Mucosa of gallbladder (tissue), 1 donor: ENCODE data around the gene MYO7B. TPM values are rescaled to one million over a fixed set of nuclear protein-coding genes. Genes with fewer than 3 reads are reported as not detected.

Experiments used
- DNase-seq: peaks from one replicate; pipeline ENCODE4 v3.0.0-alpha.2; 2020; ENCODE audit warnings: low spot score
- total RNA-seq: library from RNA; stranded (reverse); gene quantifications from one replicate; pipeline ENCODE4 v1.2.1, GENCODE V29; 2021
- donor health status: DM: no; HTN: no; CAD: no.

Gene MYO7B
- total RNA-seq, 1 donor from 2014 or later = 125 TPM

GRCh38 chr2:127609031-127609751 lies 73.7 kb downstream of the MYO7B start:
- no peak for DNase-seq

GRCh38 chr2:127609818-127610217 lies 74.3 kb downstream of the MYO7B start:
- no peak for DNase-seq

- no peak for DNase-seq
These were observed 75.1 kb downstream of the MYO7B start for GRCh38 chr2:127610561-127610960.

- DNase-seq = no peak
These were observed 75.8 kb downstream of the MYO7B start for GRCh38 chr2:127611076-127611925.

DNA sequence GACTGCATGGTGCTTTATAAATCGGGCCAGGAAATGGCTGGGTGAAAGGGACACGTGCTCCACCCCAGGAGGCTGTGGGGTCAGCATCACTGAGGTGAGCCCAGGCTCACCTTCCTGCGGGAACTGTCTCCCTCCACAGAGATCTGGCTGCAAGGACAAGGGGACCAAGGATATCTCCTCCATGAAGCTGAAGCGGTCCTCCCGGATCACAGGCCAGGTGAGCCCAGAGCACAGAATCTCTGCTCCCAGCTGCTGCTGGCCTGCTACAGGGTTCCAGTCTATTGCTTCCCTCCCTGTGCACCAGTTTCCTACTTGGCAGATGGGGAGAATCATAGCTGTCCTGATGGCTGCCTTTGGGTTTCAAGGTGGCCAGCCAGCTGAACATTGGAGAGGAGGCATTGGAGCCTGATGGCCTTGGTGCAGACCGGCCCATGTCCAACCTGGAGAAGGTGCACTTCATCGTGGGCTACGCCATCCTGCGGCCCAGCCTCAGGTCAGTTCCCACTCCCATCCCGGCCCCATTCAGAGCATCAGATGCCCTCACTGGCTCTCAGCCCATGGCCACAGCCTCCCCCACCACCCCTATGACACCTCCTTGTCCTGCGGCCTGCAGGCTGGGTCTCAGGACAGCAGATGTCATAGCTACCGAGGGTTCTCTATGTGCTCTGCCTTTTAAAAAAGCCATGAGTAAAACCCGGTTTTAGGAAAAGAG lies 76.8 kb downstream of the MYO7B start:
- no peak for DNase-seq

DNA sequence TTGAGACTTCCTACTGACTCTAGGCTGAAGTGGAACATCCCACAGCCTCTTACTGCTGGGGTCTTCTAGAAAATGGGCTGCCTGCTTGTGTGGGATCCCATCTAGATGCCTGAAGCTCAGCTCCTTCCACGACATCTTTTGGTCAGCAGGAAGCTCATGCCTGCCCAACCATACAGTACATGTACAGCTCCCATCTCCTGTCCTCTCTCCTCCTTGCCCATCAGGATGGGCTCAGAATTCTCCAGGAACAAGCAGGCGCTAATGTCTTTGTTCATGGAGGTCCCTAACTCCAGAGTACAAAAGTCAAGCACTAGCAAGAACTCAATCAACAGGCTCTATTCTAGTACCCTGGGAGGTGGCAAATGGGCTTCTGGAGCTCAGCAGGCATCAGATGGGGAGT lies 78.8 kb downstream of the MYO7B start:
- DNase-seq = no peak

GRCh38 chr2:127614731-127615130 lies 79.2 kb downstream of the MYO7B start:
- DNase-seq = no peak

DNA sequence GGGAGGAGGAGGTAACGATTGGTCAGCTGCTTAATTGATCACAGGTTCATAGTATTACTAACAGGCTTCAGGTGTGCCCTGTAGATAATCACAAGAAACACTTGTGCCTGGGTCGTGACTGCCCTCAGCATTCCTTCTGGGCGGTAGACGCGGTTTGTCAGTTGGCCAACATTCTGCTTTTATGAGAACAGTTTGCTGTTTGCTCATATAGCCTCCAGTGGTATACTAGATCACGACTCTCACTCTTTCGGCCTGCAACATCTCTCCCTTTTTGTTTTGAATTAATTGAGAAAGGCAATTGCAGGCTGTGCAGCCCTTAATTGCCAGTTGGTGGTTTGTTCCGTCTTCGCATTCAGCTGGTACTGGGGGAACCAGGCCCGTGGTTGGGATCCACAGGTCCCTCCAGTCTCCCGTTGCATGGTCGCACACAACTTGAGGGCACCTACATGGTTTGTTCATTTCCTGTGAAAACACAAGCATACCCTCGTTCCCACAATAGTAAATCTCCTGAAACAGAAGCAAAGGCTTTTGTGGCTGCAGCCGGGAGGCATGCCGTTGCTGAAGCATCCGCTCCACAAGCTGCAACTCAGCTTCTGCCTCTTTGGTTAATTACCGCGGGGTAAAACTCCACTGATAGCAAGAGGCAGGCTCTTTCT lies 80.2 kb downstream of the MYO7B start:
- DNase-seq = no peak

DNA sequence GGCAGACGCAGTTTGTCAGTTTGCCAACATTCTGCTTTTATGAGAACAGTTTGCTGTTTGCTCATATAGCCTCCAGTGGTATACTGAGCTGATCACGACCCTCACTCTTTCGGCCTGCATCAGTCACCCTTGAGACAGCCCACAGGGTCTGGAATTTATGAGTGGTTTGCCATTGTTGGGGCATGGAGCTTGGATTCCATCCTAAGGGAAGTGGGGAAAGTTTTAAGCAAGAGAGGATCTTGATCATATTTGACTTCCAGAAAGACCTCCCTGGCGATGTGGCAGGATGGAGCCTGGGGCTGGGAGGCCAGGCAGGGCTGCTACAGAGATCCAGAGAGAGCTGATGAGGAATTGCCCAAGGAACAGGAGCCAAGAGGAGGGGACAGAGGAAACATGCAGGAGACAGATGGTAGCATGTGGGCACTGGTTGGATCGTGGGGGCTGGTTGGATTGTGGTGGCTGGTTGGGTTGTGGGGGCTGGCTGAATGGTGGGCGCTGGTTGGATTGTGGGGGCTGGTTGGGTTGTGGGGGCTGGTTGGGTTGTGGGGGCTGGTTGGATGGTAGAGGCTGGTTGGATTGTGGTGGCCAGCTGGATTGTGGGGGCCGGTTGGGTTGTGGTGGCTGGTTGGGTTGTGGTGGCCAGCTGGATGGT lies 83.2 kb downstream of the MYO7B start:
- no peak for DNase-seq

DNA sequence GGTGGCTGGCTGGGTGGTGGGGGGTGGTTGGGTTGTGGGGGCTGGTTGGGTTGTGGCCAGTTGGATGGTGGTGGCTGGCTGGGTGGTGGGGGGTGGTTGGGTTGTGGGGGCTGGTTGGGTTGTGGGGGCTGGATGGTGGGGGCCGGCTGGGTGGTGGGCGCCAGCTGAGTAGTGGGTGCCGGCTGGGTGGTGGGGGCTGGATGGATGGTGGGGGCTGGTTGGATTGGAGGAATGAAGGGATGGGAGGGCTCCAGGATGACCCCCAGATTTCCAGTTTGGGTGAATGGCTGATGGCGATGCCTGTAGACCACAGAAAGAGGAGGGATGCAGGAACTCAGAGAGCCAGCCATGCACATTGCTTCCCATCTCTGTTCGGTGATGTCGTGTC lies 83.7 kb downstream of the MYO7B start:
- DNase-seq = no peak

GRCh38 chr2:127619877-127620705 lies 84.6 kb downstream of the MYO7B start:
- DNase-seq = no peak

- no peak for DNase-seq
These were observed 85.4 kb downstream of the MYO7B start for GRCh38 chr2:127620866-127621265.

DNA sequence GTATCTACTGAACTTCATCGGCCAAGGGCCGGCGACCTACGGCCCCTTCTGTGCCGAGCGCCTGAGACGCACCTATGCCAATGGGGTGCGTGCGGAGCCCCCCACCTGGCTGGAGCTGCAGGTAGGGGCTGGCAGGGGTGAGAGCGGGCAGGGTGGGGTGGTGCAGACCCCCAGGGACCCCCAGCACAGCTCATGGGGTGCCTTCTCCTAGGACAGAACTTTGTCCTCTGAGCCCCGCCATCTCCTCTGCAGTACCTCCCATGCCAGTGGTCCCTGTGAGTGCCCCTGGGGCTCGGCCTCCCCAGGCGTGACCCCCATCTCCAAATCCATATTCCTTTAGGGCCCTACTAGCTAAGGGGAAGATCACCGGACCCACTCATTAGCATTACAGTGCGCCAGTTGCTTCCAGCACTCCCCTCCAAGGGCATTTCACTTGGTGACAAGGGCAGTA lies 86.5 kb downstream of the MYO7B start:
- DNase-seq = no peak

DNA sequence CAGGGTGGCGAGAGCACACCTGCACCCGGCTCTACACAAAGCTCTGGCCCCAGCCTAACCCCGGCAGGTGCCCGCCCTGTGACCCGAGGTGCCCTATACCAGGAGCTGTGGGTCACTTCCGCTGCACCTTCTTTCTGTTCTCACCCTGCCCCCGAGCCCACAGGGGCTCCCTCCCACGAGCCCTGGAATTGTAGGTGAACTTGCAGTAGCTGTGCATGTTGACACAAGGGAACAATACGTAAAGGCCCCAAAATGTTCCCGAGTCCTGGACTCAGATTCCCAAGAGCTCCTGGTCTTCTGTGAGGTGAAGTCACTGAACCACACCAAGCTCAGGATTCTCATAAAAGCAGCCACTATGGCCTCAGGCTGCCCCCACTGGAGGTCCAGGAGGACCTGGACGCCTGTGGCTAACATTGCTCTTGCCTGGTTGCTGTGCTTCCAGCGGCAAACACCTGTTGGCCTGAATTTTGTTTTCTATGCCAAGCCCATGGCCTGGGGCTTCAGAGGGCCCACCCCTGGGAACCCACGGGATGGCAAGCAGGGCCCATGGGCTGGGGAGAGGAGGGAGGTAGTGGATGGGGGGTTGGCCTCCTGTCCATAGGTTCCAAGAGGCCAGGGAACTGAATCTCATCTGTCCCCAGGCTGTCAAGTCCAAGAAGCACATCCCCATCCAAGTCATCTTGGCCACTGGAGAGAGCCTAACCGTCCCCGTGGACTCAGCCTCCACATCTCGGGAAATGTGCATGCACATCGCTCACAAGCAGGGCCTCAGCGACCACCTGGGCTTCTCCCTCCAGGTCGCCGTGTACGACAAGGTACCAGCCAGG lies 87.3 kb downstream of the MYO7B start:
- DNase-seq = no peak

DNA sequence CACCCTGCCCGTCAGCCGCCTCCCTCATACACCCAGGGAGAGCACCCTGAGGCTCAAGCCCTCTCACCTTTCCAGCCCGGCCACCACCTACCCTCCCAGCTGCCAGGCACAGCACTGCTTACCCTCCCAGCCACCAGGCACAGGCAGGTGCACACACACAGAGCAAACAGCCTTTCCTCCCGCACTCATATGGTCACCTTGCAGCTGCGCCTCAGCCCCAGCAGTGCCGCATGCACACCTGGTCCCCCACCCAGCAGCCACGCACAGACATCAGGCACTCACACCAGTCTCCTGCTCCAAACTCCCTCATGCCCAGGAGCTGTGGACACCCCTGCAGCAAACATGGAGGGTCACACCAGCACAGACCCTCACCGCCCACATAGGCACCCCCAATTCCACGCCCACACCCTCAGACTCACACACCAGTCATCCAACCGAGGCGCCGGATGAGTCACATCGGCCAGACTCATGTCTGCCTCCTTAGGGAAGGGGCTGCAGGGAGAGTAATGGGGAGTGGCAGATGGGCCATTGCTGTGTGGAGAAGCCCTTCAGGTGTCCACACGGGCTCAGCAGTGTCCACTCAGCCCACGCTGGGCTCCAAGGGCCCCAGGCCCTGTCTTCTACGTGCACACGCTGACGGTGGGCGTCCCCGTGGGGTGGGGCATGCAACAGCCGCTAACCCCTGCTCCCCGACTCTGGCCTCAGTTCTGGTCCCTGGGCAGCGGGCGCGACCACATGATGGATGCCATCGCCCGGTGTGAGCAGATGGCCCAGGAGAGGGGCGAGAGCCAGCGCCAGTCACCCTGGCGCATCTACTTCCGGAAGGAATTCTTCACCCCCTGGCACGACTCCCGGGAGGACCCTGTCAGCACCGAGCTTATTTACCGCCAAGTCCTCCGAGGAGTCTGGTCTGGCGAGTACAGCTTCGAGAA lies 88.2 kb downstream of the MYO7B start:
- no peak for DNase-seq

DNA sequence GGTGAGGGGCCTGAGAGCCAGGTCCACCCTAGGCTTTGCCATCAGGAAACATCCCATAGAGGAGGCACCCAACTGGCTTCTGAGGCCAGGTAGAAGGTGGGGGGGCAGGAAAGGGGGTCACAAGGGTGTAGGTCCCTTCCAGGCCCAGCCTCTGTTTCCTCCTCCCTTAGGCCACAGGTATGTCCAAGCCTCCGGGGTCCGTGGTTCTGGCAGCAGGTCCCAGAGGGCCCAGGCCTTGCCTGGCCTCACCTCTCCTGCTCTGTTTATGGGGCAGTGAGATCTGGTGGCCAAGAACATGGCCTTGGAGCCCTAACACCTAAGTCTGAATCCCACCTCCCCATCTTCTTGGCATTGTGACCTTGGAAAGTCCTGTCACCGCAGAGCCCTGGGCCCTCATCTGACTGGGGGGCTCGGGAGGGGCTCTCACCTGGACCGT lies 88.9 kb downstream of the MYO7B start:
- DNase-seq = no peak

DNA sequence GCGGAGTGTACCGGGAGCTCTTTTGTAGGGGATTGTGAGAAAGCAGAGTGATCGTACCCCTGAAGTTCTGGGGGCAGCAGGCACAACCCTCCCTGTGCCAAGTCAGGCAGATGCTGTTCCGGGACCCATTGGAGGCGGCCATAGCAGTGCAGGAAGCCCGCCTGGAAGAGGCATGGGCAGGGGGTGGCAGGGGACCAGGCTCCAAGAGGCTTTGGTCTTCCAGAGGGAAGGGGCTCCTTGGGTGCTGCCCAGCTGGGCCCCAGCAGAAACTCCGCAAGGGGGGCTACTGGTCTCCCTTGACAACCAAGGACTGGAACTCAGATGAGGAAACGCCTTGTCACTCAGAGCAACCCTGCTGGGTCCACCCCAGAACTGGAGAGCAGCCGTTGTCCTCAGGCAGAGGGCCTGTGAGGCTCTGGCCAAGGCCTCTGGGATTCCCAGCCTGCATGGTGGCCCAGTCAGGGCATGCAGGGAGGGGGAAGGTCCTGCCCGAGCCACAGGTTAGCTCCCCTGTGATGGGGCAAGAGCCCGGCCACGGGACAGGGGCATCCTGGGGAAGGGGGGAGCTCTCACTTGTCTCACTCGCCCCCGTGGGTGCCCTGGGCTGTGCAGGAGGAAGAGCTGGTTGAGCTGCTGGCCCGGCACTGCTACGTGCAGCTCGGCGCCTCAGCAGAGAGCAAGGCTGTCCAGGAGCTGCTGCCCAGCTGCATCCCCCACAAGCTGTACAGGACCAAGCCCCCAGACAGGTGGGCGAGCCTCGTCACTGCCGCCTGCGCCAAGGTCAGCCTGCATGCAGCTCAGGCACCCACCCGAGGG lies 89.5 kb downstream of the MYO7B start:
- no peak for DNase-seq

DNA sequence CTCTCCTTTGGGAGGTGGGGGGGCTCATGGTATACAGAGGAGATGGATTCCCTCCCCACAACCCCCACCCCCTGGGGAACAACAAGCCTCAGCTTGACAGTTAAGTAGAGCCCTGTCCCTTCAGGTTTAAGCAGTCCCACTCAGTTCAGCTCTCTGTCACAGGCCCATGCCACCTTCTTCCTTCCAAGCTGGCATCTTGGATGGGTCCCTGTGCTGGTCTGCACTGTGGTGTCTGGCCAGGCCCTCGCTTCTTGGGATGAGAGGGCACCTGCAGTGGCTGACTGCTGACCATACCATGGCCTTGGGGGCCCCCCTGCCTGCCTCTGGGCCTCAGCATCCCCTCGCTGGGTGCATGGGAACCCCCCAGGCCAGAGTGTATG lies 90.1 kb downstream of the MYO7B start:
- no peak for DNase-seq
